HepG2 (cell line): ENCODE results near the gene KDM1B. TPM values are rescaled to one million over a fixed set of nuclear protein-coding genes. Genes with fewer than 3 reads are reported as not detected.

ENCODE experiments used
- CBX2 ChIP-seq, 2 experiments: fragments of 200-600 bp in 1 of 2; sonication (generic); formaldehyde crosslinking in 1 of 2; IDR thresholded peaks; 2 replicates each; pipeline versions ENCODE4 v1.7.0 to v1.8.1; 2018 to 2022; ENCODE audit warnings: low read depth in 2 of 2, low read length in 1 of 2, mild to moderate bottlenecking in 1 of 2, missing genetic modification reagents in 1 of 2
- DMAP1 ChIP-seq: IDR thresholded peaks from 2 replicates; pipeline ENCODE4 v1.6.1; 2016
- DR1 ChIP-seq: sonication (generic); formaldehyde crosslinking; IDR thresholded peaks from 2 replicates; pipeline ENCODE4 v1.8.0; 2021; ENCODE audit warnings: mild to moderate bottlenecking, missing genetic modification reagents, inconsistent platforms
- DZIP1 ChIP-seq: sonication (generic); formaldehyde crosslinking; IDR thresholded peaks from 2 replicates; pipeline ENCODE4 v1.5.0; 2020; ENCODE audit warnings: mild to moderate bottlenecking, missing genetic modification reagents
- FLYWCH1 ChIP-seq: sonication (generic); formaldehyde crosslinking; IDR thresholded peaks from 2 replicates; pipeline ENCODE4 v1.8.1; 2023; ENCODE audit warnings: mild to moderate bottlenecking, missing genetic modification reagents
- GABPB1 ChIP-seq: IDR thresholded peaks from 2 replicates; pipeline ENCODE4 v1.6.1; 2016; ENCODE audit warnings: mild to moderate bottlenecking, missing genetic modification reagents, moderate library complexity, missing compliant biosample characterization
- HMGXB4 ChIP-seq, 2 experiments: sonication (generic) in 1 of 2; formaldehyde crosslinking in 1 of 2; IDR thresholded peaks; 2 replicates each; pipeline versions ENCODE4 v1.4.0 to v1.6.1; 2018 to 2020; ENCODE audit warnings: missing genetic modification reagents in 2 of 2, borderline replicate concordance in 1 of 2, low read depth in 1 of 2, mild to moderate bottlenecking in 1 of 2, missing biosample characterization in 1 of 2
- HNF4A ChIP-seq: sonication (generic); formaldehyde crosslinking; IDR thresholded peaks from 2 replicates; pipeline ENCODE4 v1.4.0; 2020; ENCODE audit warnings: missing genetic modification reagents
- ISX ChIP-seq: sonication (generic); formaldehyde crosslinking; conservative IDR thresholded peaks from 2 replicates; pipeline ENCODE4 v1.5.0; 2020; ENCODE audit warnings: missing genetic modification reagents
- JARID2 ChIP-seq: sonication (generic); formaldehyde crosslinking; IDR thresholded peaks from 2 replicates; pipeline ENCODE4 v1.8.1; 2023; ENCODE audit warnings: missing genetic modification reagents, inconsistent platforms; ENCODE audit not compliant: insufficient replicate concordance
- MBD4 ChIP-seq: IDR thresholded peaks from 2 replicates; pipeline ENCODE4 v1.6.1; 2012; ENCODE audit warnings: low read length, inconsistent platforms, borderline replicate concordance
- PPARG ChIP-seq: conservative IDR thresholded peaks from 2 replicates; pipeline ENCODE4 v1.6.1; 2016; ENCODE audit warnings: missing biosample characterization, missing genetic modification reagents
- SP2 ChIP-seq: sonication (generic); formaldehyde crosslinking; IDR thresholded peaks from 2 replicates; pipeline ENCODE4 v1.5.1; 2020; ENCODE audit warnings: mild to moderate bottlenecking, missing genetic modification reagents
- SRSF4 ChIP-seq: fragments of 200-400 bp; formaldehyde crosslinking; IDR thresholded peaks from one replicate; pipeline ENCODE4 v1.6.1; 2018; ENCODE audit warnings: mild to moderate bottlenecking, low read depth, low read length, moderate library complexity; ENCODE audit not compliant: poor library complexity, severe bottlenecking
- TAF15 ChIP-seq: fragments of 200-400 bp; formaldehyde crosslinking; IDR thresholded peaks from one replicate; pipeline ENCODE4 v1.6.1; 2018; ENCODE audit warnings: mild to moderate bottlenecking, low read depth, low read length; ENCODE audit not compliant: poor library complexity, severe bottlenecking
- TBX2 ChIP-seq: sonication (generic); formaldehyde crosslinking; IDR thresholded peaks from 2 replicates; pipeline ENCODE4 v1.5.0; 2020; ENCODE audit warnings: missing genetic modification reagents, mild to moderate bottlenecking, borderline replicate concordance
- YY1 ChIP-seq: IDR thresholded peaks from 2 replicates; pipeline ENCODE4 v1.6.1; 2011; ENCODE audit warnings: low read length, low read depth, moderate library complexity, mild to moderate bottlenecking; ENCODE audit not compliant: insufficient read depth, insufficient replicate concordance
- ZBTB33 ChIP-seq: sonication (generic); formaldehyde crosslinking; IDR thresholded peaks from 2 replicates; pipeline ENCODE4 v1.4.0; 2020; ENCODE audit warnings: missing genetic modification reagents
- ZBTB7B ChIP-seq: sonication (generic); formaldehyde crosslinking; IDR thresholded peaks from 2 replicates; pipeline ENCODE4 v1.4.0; 2020; ENCODE audit warnings: missing genetic modification reagents
- ZNF101 ChIP-seq: sonication (generic); formaldehyde crosslinking; IDR thresholded peaks from 2 replicates; pipeline ENCODE4 v1.4.0; 2020; ENCODE audit warnings: mild to moderate bottlenecking, low read depth, missing genetic modification reagents, borderline replicate concordance
- ZNF432 ChIP-seq: sonication (generic); formaldehyde crosslinking; IDR thresholded peaks from 2 replicates; pipeline ENCODE4 v1.5.0; 2020; ENCODE audit warnings: missing genetic modification reagents, mild to moderate bottlenecking, borderline replicate concordance
- ZNF616 ChIP-seq: sonication (generic); formaldehyde crosslinking; IDR thresholded peaks from 2 replicates; pipeline ENCODE4 v1.5.0; 2020; ENCODE audit warnings: low read depth, mild to moderate bottlenecking, missing genetic modification reagents
- ZNF850 ChIP-seq: sonication (generic); formaldehyde crosslinking; conservative IDR thresholded peaks from 2 replicates; pipeline ENCODE4 v1.9.0; 2021; ENCODE audit warnings: mild to moderate bottlenecking, missing genetic modification reagents
- polyA plus RNA-seq, 8 experiments: library from polyadenylated mRNA; depleted of rRNA in 3 of 8; stranded (reverse) in 7 of 8; unstranded in 1 of 8; fragments of >200 nt; fragmentation: Illumina TruSeq in 4 of 8; extraction: Trizol in 4 of 8; gene quantifications; 2 replicates each; pipeline versions ENCODE4 v1.2.1 to v1.2.3, GENCODE V29; 2011 to 2016; ENCODE audit warnings: low read depth in 4 of 8, missing spikeins in 1 of 8, mixed read lengths in 1 of 8; ENCODE audit not compliant: insufficient read depth in 1 of 8
- total RNA-seq, 5 experiments: library from RNA; depleted of rRNA; stranded (reverse); fragments of >200 nt; fragmentation: Illumina TruSeq; extraction: Trizol; gene quantifications; 2 replicates each; pipeline ENCODE4 v1.2.3, GENCODE V29; 2016; ENCODE audit warnings: low read depth in 1 of 5

Gene KDM1B
- total and polyA plus RNA-seq, 2 of the 13 experiments (the other 11 are each of a cell fraction or from before 2014, with no cell fraction given): 9.8 to 13.2 TPM

- TF ChIP-seq DMAP1 (CRISPR knock-in tag): no peak
- TF ChIP-seq TBX2 (CRISPR knock-in tag): peak; percentile 85
- no peak for TF ChIP-seq ZBTB33 (CRISPR knock-in tag)
- no peak; the same call in 1 of the 2 replicates for TF ChIP-seq ZNF101 (CRISPR knock-in tag)
- no peak for TF ChIP-seq ZNF432 (CRISPR knock-in tag)
- peak; percentile 1; the same call in 1 of the 2 replicates for TF ChIP-seq ZNF616 (CRISPR knock-in tag)
- no peak for TF ChIP-seq FLYWCH1 (CRISPR knock-in tag)
- no peak; the same call in 1 of the 2 replicates for TF ChIP-seq DR1 (CRISPR knock-in tag)
- no peak for TF ChIP-seq HNF4A (CRISPR knock-in tag)
- peak; percentile 90 for TF ChIP-seq GABPB1 (CRISPR knock-in tag)
- TF ChIP-seq PPARG: no peak
- TF ChIP-seq MBD4: no peak
- no peak for TF ChIP-seq YY1
- peak in 1 of 2 experiments; percentile 14; a peak in 1 of 4 replicates for TF ChIP-seq HMGXB4 (CRISPR knock-in tag; IDR thresholded peaks at IDR 0.05; ENCODE audit: borderline replicate concordance in 1 of 2, low read depth in 1 of 2)
- TF ChIP-seq JARID2 (CRISPR knock-in tag): no peak
- no peak for TF ChIP-seq CBX2 (IDR thresholded peaks at IDR 0.05; ENCODE audit: low read depth, low read length)
- TF ChIP-seq CBX2 (CRISPR knock-in tag; IDR thresholded peaks at IDR 0.05; ENCODE audit: low read depth): no peak
- no peak for TF ChIP-seq ZBTB7B (CRISPR knock-in tag)
- TF ChIP-seq TAF15: peak; percentile 21
- no peak for TF ChIP-seq SRSF4
- TF ChIP-seq DZIP1 (CRISPR knock-in tag): no peak
- no peak for TF ChIP-seq ZNF850
- TF ChIP-seq SP2 (CRISPR knock-in tag): no peak
- TF ChIP-seq ISX (CRISPR knock-in tag): 0 out of 2 replicates have a peak, but pooled peaks have one; percentile 72
Measured at GRCh38 chr6:18155150-18155863, at the start of gene KDM1B (continued).
